Skeletal muscle tissue (tissue), 4 donors: ENCODE measurements around the gene SCUBE2. TPM values are rescaled to one million over a fixed set of nuclear protein-coding genes. Genes with fewer than 3 reads are reported as not detected.

Source experiments
- H3K27ac ChIP-seq: one replicate; pipeline ENCODE4 v1.7.0; 2013; ENCODE audit warnings: mild to moderate bottlenecking, low read depth, low read length, inconsistent platforms
- H3K27me3 ChIP-seq, 3 donors: one replicate each; pipeline ENCODE4 v1.7.0; 2013; ENCODE audit warnings: low read length in 3 of 3; ENCODE audit not compliant: control insufficient read depth in 3 of 3, insufficient read depth in 3 of 3
- H3K36me3 ChIP-seq, 3 donors: one replicate each; pipeline ENCODE4 v1.7.0; 2013; ENCODE audit warnings: low read length in 3 of 3; ENCODE audit not compliant: control insufficient read depth in 3 of 3, insufficient read depth in 3 of 3
- H3K4me1 ChIP-seq, 3 donors: one replicate each; pipeline ENCODE4 v1.7.0; 2013; ENCODE audit warnings: low read length in 3 of 3, mild to moderate bottlenecking in 3 of 3; ENCODE audit not compliant: control insufficient read depth in 3 of 3, insufficient read depth in 3 of 3
- H3K4me3 ChIP-seq, 3 donors: one replicate each; pipeline ENCODE4 v1.7.0; 2013; ENCODE audit warnings: low read length in 3 of 3
- H3K9ac ChIP-seq, 3 donors: one replicate each; pipeline ENCODE4 v1.7.0; 2013; ENCODE audit warnings: low read length in 3 of 3, mild to moderate bottlenecking in 3 of 3, moderate library complexity in 2 of 3, low read depth in 1 of 3
- H3K9me3 ChIP-seq, 3 donors: one replicate each; pipeline ENCODE4 v1.7.0; 2013; ENCODE audit warnings: low read length in 3 of 3; ENCODE audit not compliant: control insufficient read depth in 3 of 3
- total RNA-seq: library from RNA; depleted of rRNA; stranded (reverse); fragments of >200 nt; gene quantifications from one replicate; pipeline ENCODE4 v1.2.3, GENCODE V29; 2014
- donor health status: Osteomylitis.

Gene SCUBE2
- total RNA-seq, 1 donor from 2014 or later, result 37.1 TPM

DNA sequence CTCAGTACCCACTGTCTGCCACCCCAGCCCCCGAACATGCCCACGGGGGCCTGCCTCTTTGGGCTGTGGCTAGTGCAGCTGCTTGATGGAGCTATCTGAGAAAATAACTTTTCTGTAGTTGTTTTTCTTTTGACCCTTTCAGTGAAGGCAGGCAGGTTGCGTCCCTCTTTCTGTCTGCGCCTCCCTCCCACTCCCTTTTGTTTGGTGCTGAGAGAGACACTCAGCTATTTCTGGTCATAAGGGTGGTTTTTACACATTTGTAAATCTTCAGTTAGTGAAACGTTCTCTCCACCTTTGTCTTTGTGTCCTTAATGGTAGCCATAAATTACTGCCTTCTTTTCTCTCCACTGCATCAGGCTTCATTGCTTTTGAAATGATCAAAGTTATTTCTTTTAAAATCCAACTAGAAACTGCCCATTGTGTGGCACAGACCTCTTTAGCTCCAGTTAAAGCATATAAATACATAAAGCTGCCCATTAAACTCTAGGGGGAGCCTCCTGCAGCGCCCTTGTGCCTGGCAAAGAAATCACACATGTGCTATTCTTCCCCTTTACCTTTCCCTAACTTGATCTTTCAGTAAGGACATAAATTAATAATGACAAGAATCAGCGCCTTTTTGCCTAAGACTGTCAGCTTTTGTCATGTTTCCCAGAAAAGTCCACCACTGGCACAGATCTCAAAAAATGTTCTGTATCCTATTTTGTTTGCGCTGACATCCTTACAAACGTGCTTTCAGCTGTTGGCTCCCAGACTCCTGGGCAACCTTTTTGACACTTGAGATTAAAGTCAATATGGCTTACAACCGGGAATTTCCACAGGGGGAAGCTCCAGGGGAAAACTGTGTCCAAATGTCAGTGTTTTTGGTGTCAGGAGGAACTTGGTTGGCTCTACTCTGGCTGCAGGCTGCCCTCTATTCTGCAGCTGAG lies 1.7 kb upstream of the SCUBE2 start:
- H3K4me1 ChIP-seq, result peaks cover 2 to 7% (median 5%) of the 10 kb centered on the region in 3 donors
- H3K27me3 ChIP-seq, result peaks cover 0 to 44% (median 14%) of the 10 kb centered on the region in 3 donors
- no peak overlapping the region for H3K9ac ChIP-seq
- H3K27ac ChIP-seq, result no peak overlapping the region
- no peaks in the 10 kb centered on the region for H3K36me3 ChIP-seq
- H3K9me3 ChIP-seq, result no peaks in the 10 kb centered on the region
- H3K4me3 ChIP-seq, result no peak overlapping the region

DNA sequence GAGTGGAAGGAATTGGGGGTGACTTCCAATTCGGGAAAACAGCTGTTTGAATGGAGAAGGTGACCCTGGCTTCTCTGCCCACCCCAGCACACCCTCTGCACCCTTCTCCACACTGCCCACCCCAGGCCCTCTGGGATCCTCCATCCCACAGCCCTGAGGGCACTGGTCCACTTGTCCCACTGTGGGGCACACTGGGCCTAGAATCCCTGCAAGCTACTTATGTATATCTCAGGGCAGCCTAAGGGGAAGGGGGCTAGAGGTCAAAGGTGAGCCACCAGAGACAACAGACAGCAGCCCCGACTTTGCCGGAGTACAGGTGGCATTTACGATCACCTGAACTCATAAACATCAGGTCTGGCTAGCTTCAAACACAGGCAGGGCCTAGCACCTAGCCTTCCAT lies 673 bp upstream of the SCUBE2 start:
- H3K4me1 ChIP-seq, result peaks cover 2 to 7% (median 5%) of the 10 kb centered on the region in 3 donors
- no peaks in the 10 kb centered on the region for H3K36me3 ChIP-seq
- H3K9ac ChIP-seq, result peak overlapping the region in 1 of 3 donors; percentile 50
- peak overlapping the region in 1 of 3 donors; percentile 49 for H3K4me3 ChIP-seq
- no peak overlapping the region for H3K27ac ChIP-seq
- peaks cover 0 to 44% (median 14%) of the 10 kb centered on the region in 3 donors for H3K27me3 ChIP-seq
- H3K9me3 ChIP-seq, result no peaks in the 10 kb centered on the region

DNA sequence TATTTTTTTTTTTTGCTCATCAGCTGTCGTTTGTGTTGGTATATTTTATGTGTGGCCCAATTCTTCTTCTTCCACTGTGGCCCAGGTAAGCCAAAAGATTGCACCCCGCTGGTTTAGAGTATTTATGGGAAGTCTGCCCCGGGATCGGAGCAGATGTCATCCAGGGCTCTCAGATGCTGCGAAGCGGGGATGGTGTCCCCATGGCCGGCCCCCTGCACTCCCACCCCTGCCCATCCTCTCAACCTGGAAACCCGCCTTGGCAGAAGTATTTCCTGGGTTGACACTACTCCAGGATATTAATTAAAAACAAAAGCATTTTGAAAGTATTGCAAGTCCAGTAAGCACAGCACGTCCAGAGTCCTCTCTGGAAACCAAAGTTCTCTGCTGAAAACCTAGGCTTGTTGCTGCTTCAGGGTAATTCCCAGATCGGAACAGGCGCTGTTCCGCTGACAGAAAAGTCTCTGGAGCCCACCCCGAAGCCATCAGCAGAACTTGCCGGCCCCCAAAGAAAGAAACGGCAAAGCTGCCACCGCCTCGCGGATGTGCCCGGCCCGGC lies 833 bp downstream of the SCUBE2 start:
- H3K9ac ChIP-seq, result peak overlapping the region in 1 of 3 donors; percentile 60
- peaks cover 2 to 7% (median 5%) of the 10 kb centered on the region in 3 donors for H3K4me1 ChIP-seq
- H3K4me3 ChIP-seq, result peak overlapping the region; percentile 39 to 56 (median 51)
- H3K27ac ChIP-seq, result no peak overlapping the region
- H3K9me3 ChIP-seq, result no peaks in the 10 kb centered on the region
- peaks cover 0 to 41% (median 14%) of the 10 kb centered on the region in 3 donors for H3K27me3 ChIP-seq
- H3K36me3 ChIP-seq, result no peaks in the 10 kb centered on the region

DNA sequence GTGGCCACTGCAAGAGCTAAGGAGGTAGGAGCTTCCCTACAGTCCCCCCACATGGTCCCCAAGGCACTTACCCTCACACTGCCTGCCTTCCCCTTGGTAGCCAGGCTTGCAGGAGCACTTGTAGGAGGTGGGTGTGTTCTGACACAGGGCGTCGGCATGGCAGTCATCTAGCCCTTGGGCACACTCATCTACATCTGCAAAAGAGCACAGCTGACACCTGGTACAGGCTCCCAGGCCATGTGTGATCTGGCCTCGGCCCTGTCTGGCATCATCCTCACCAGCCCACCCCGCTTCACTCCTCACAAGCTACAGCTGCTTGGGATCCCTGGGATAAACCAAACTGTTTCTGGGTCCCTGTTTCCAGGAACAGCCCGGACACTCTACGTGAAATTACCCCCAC lies 1.8 kb downstream of the SCUBE2 start:
- Histone ChIP-seq H3K36me3 (no peaks in the 10 kb centered on the region), H3K9me3 (no peaks in the 10 kb centered on the region), H3K9ac (no peak overlapping the region), H3K27ac (no peak overlapping the region), H3K4me1 (peaks cover 2 to 7% (median 5%) of the 10 kb centered on the region in 3 donors), H3K4me3 (no peak overlapping the region), H3K27me3 (peaks cover 0 to 34% (median 14%) of the 10 kb centered on the region in 3 donors)

DNA sequence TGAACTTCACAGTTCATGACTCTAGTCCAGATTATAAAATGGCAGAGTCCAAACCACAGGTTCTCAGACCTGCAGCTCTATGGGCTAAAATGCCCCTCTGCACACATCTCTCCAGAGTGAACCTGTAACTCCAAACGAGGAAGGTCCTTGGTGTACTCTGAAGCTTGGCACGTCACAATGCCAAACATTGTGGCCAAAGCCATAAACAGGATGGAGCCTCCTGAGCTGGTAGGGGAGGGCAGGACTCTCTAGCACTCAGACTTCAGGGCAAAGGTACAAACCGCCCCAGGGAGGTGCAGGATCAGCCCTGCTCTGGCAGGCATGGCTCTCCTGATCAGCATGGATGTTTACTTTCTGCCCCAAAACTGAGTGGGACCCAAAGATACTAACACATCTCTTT lies 2.3 kb downstream of the SCUBE2 start:
- no peaks in the 10 kb centered on the region for H3K9me3 ChIP-seq
- no peak overlapping the region for H3K9ac ChIP-seq
- peaks cover 0 to 34% (median 14%) of the 10 kb centered on the region in 3 donors for H3K27me3 ChIP-seq
- no peak overlapping the region for H3K27ac ChIP-seq
- peaks cover 2 to 7% (median 5%) of the 10 kb centered on the region in 3 donors for H3K4me1 ChIP-seq
- no peak overlapping the region for H3K4me3 ChIP-seq
- no peaks in the 10 kb centered on the region for H3K36me3 ChIP-seq

DNA sequence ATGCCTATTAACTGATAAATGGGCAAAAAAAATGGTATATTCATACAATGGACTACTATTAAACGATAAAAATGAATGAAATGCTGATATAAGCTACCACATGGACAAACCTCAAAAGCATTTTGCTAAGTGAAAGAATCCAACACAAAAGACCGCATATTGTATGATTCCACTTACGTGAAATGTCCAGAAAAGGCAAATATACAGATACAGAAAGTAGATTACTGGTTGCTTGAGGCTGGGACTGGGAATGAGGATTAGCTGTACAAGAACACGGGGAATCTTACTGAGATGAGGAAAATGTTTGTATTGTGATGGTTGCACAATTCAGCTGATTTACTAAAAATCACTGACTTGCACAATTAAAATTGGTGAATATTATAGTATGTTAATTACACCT lies 8.8 kb downstream of the SCUBE2 start:
- Histone ChIP-seq H3K4me3 (no peak overlapping the region), H3K27me3 (no peaks in the 10 kb centered on the region)

DNA sequence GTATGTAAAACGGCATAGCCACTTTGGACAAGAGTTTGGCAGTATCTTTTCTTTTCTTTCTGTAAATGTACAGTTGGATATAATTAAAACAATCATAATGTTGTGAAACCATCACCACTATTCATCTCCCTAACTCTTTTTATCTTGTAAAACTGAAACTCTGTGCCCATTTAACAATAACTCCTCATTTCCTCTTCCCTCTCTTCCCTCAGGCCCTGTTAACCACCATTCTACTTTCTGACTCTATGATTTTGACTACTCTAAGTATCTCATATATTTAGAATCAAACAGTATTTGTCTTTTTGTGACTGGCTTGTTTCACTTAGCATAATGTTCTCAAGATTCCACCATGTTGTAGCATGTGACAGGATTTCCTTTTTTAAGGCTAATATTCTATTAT lies 10.2 kb downstream of the SCUBE2 start:
- Histone ChIP-seq H3K9me3 (no peaks in the 10 kb centered on the region), H3K27me3 (no peaks in the 10 kb centered on the region), H3K4me3 (no peak overlapping the region), H3K27ac (no peak overlapping the region), H3K36me3 (no peaks in the 10 kb centered on the region), H3K4me1 (peaks cover under 1 to 13% (median 11%) of the 10 kb centered on the region in 3 donors), H3K9ac (no peak overlapping the region)

More for the DNA sequence above, 8.8 kb downstream of the SCUBE2 start:
- no peak overlapping the region for H3K9ac ChIP-seq
- no peak overlapping the region for H3K27ac ChIP-seq
- H3K4me1 ChIP-seq, result peaks cover 0 to 2% (median 0%) of the 10 kb centered on the region in 3 donors
- H3K36me3 ChIP-seq, result no peaks in the 10 kb centered on the region
- no peaks in the 10 kb centered on the region for H3K9me3 ChIP-seq

DNA sequence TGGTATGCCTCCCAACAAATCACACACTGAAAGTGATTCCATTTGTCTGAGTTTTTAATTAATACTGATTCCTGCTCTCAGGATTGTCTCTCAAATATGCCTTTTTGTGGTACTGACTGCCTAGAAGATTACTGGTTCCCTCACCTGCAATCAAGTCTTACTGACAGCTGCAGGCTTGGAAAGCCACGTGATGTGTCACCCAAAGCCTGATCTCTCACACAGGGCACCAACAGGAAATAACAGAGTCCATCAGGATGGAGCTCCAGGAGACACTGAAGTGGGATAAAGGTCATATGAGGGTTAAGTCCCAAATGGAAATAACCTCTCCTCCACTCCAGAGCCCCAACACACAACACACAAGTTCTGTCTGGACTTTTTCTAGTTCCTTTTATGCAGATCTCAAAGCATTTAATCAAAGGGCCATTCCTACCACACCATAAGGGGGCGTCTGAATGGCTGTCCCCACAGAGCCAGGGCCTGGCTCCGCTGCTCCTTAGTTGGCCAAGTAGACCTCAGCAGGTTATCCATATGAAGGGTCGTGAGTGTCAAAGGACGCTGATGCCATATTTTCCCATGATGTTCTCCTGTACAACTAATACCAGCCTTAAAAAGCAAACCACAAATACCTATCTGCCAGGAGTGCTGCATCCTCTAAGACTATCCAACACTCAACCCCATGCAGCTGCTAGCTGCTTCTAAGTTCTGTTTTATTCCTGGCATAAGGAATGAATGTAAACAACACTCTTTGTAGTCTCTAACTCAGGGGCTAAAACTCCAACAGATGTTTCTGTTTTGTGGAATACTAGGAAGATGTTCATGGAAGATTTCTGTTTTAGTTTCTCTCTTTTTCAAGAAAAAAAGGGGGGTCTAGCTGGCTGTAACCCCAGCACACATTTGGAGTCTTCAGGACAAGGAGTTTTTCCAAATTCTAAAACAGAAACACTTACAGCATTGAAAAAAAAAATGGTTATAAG lies 13.0 kb downstream of the SCUBE2 start:
- Histone ChIP-seq H3K9ac (no peak overlapping the region), H3K36me3 (peaks cover 0 to 5% (median 0%) of the 10 kb centered on the region in 3 donors), H3K4me3 (no peak overlapping the region), H3K27ac (no peak overlapping the region), H3K4me1 (peaks cover 3 to 15% (median 13%) of the 10 kb centered on the region in 3 donors), H3K9me3 (no peaks in the 10 kb centered on the region), H3K27me3 (no peaks in the 10 kb centered on the region)

DNA sequence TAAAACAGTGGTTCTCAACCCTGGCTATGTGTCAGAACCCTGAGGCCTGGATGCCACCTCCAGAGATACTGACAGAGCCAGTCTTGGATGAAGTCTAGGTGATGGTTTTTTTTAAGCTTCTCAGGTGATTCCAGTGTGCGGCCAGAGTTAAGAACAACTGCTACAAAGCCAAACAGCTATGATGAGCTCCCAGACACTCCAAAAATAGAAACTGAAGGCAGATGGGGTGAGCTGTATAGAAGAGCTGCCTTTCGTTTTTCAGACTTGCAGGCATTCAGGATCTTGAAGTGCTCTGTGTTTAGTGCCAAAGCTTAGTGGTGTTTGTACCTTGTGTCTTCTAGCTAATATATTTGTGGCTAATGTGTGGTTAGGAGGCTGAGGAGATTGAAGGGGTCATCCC lies 14.2 kb downstream of the SCUBE2 start:
- Histone ChIP-seq H3K4me3 (no peak overlapping the region), H3K36me3 (peaks cover 0 to 5% (median 0%) of the 10 kb centered on the region in 3 donors), H3K4me1 (peaks cover 3 to 15% (median 13%) of the 10 kb centered on the region in 3 donors), H3K9me3 (no peaks in the 10 kb centered on the region), H3K9ac (no peak overlapping the region), H3K27me3 (no peaks in the 10 kb centered on the region), H3K27ac (no peak overlapping the region)
